Fibroblast of the conjunctiva (primary cell): ENCODE data around the gene OAS2.
"Not testable (repeated sequence)": the region's sequence is repeated elsewhere in the genome, so short reads cannot be mapped to it uniquely, and the experiment has no call there.

Experiments used
- DNase-seq: peaks from one replicate; pipeline ENCODE4 v3.0.0-alpha.2; 2010; ENCODE audit warnings: low read depth

Gene OAS2

GRCh38 chr12:112985642-112986290, 7.4 kb downstream of the OAS2 start:
- DNase-seq = no peak

GRCh38 chr12:112986291-112986800, 8.0 kb downstream of the OAS2 start:
- no peak for DNase-seq

GRCh38 chr12:112987561-112987960, 9.2 kb downstream of the OAS2 start:
- no peak for DNase-seq

- DNase-seq = no peak
Measured at GRCh38 chr12:112988224-112988623, 9.9 kb downstream of the OAS2 start.

- not testable (repeated sequence) for DNase-seq
Measured at GRCh38 chr12:112988823-112989385, 10.6 kb downstream of the OAS2 start.

GRCh38 chr12:112989806-112990205, 11.5 kb downstream of the OAS2 start:
- DNase-seq = no peak

- peak; percentile 26 for DNase-seq
Measured at GRCh38 chr12:112992541-112993398, 14.5 kb downstream of the OAS2 start.

- DNase-seq = no peak
Measured at GRCh38 chr12:112995008-112995407, 16.7 kb downstream of the OAS2 start.

GRCh38 chr12:112996501-112996900, 18.2 kb downstream of the OAS2 start:
- no peak for DNase-seq

- no peak for DNase-seq
Measured at GRCh38 chr12:112997506-112997905, 19.2 kb downstream of the OAS2 start.

GRCh38 chr12:112998987-112999767, 20.9 kb downstream of the OAS2 start:
- DNase-seq = no peak

- no peak for DNase-seq
Measured at GRCh38 chr12:113000433-113000832, 22.1 kb downstream of the OAS2 start.

GRCh38 chr12:113002155-113002554, 23.8 kb downstream of the OAS2 start:
- no peak for DNase-seq

GRCh38 chr12:113002676-113003075, 24.4 kb downstream of the OAS2 start:
- DNase-seq = no peak

- DNase-seq = no peak
Measured at GRCh38 chr12:113003636-113004035, 25.3 kb downstream of the OAS2 start.

- no peak for DNase-seq
Measured at GRCh38 chr12:113005762-113006161, 27.4 kb downstream of the OAS2 start.

GRCh38 chr12:113006206-113006605, 27.9 kb downstream of the OAS2 start:
- DNase-seq = no peak

GRCh38 chr12:113006641-113007040, 28.3 kb downstream of the OAS2 start:
- no peak for DNase-seq

GRCh38 chr12:113007166-113007565, 28.8 kb downstream of the OAS2 start:
- no peak for DNase-seq

GRCh38 chr12:113010701-113011100, 32.4 kb downstream of the OAS2 start:
- DNase-seq = no peak

- DNase-seq = no peak
Measured at GRCh38 chr12:113014565-113014964, 36.2 kb downstream of the OAS2 start.

- no peak for DNase-seq
Measured at GRCh38 chr12:113016796-113017195, 38.5 kb downstream of the OAS2 start.
